Stimulated activated effector memory CD8-positive, alpha-beta T cell treated with anti-CD3 and anti-CD28 coated beads, Interleukin-12 subunit alpha, Interleukin-12 subunit beta, amount 100 ng/mL, for 72 hours (primary cell): ENCODE results near the gene EFCAB6.

Source experiments
- ATAC-seq: fragments of 150-1000 bp; cut with Tn5 transposase; 2 replicates; pipeline ENCODE4 v1.10.0; 2021
- DNase-seq, 2 donors: peaks; one replicate each; pipeline ENCODE4 v3.0.0; 2021 to 2022; ENCODE audit warnings: low spot score in 2 of 2
- H3K27ac Mint-ChIP-seq: one replicate; pipeline ENCODE4 v1.8.0; 2022; ENCODE audit warnings: mild to moderate bottlenecking, mixed read lengths
- H3K36me3 Mint-ChIP-seq: one replicate; pipeline ENCODE4 v1.8.0; 2022; ENCODE audit warnings: mild to moderate bottlenecking, mixed read lengths
- H3K4me1 Mint-ChIP-seq: one replicate; pipeline ENCODE4 v1.8.0; 2022; ENCODE audit warnings: mixed read lengths
- H3K4me3 Mint-ChIP-seq: one replicate; pipeline ENCODE4 v1.8.0; 2022; ENCODE audit warnings: mild to moderate bottlenecking, mixed read lengths
- H3K9me3 Mint-ChIP-seq: one replicate; pipeline ENCODE4 v1.8.0; 2022; ENCODE audit warnings: mixed read lengths

EFCAB6 gene

GRCh38 chr22:43838571-43839307 lies 26.6 kb upstream of the EFCAB6 start:
- DNase-seq (no peak), ATAC-seq (no peak)
- Mint-ChIP-seq H3K4me1 (no peaks in the 10 kb centered on the region), H3K9me3 (no peaks in the 10 kb centered on the region), H3K27ac (no peak overlapping the region), H3K4me3 (no peak overlapping the region), H3K36me3 (no peaks in the 10 kb centered on the region)

- DNase-seq (no peak), ATAC-seq (no peak)
- Mint-ChIP-seq H3K4me3 (no peak overlapping the region), H3K36me3 (no peaks in the 10 kb centered on the region), H3K9me3 (no peaks in the 10 kb centered on the region), H3K4me1 (no peaks in the 10 kb centered on the region), H3K27ac (no peak overlapping the region)
Measured at GRCh38 chr22:43838161-43838560, 26.1 kb upstream of the EFCAB6 start.

GRCh38 chr22:43837666-43838065 lies 25.6 kb upstream of the EFCAB6 start:
- Mint-ChIP-seq H3K27ac (no peak overlapping the region), H3K36me3 (no peaks in the 10 kb centered on the region), H3K4me1 (no peaks in the 10 kb centered on the region), H3K9me3 (no peaks in the 10 kb centered on the region), H3K4me3 (no peak overlapping the region)
- ATAC-seq (no peak), DNase-seq (no peak)

DNA sequence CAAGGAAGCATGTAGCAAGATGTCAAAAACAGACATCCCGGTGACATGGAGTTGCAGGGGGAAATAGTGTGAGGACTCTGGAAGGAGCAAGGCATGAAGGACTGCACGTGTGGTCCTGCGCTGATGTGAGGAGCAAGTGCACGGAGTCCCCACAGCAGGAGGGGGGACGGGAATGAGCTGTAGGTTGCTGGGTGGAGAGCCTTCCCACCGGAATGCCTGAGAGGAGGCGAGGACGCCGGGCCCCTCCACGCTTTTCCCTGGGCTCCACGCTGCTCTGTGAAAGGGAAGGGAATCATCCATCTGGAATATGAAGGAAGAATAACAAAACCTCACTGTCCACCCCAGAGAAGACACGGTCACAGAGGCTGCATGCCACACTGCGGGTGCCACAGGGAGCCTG lies 23.6 kb upstream of the EFCAB6 start:
- Mint-ChIP-seq H3K27ac (no peak overlapping the region), H3K4me1 (no peaks in the 10 kb centered on the region), H3K9me3 (no peaks in the 10 kb centered on the region), H3K4me3 (no peak overlapping the region), H3K36me3 (no peaks in the 10 kb centered on the region)
- no peak for ATAC-seq
- no peak for DNase-seq

DNA sequence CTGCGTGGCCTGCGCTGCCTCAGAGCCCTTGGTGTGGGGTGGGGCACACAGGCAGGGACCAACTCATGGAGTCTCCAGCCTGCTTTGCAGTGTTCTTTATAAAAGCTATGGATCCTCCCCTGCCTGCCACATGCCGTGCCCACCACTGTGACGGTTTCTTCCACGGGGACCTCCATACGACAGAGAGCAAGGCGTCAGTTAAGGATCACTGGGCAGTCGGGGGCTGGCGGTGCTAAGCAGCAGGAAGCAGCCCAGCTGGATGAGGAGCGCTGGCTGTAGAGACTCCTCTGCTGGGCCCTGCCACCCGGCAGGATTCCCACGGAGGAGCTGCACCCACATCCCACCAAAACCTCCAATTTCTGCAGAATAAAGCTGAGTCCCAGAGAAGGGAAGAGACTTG lies 23.1 kb upstream of the EFCAB6 start:
- Mint-ChIP-seq H3K36me3 (no peaks in the 10 kb centered on the region), H3K9me3 (no peaks in the 10 kb centered on the region), H3K27ac (no peak overlapping the region)

GRCh38 chr22:43833286-43834240 lies 21.5 kb upstream of the EFCAB6 start:
- no peak overlapping the region for H3K4me3 Mint-ChIP-seq
- no peak for ATAC-seq
- no peaks in the 10 kb centered on the region for H3K36me3 Mint-ChIP-seq
- H3K27ac Mint-ChIP-seq, result no peak overlapping the region
- no peaks in the 10 kb centered on the region for H3K9me3 Mint-ChIP-seq
- DNase-seq, result no peak
- no peaks in the 10 kb centered on the region for H3K4me1 Mint-ChIP-seq

More for the DNA sequence above, 23.1 kb upstream of the EFCAB6 start:
- no peaks in the 10 kb centered on the region for H3K4me1 Mint-ChIP-seq
- no peak overlapping the region for H3K4me3 Mint-ChIP-seq
- no peak for DNase-seq
- ATAC-seq, result no peak

- Mint-ChIP-seq H3K4me3 (no peak overlapping the region), H3K9me3 (no peaks in the 10 kb centered on the region), H3K4me1 (no peaks in the 10 kb centered on the region), H3K36me3 (no peaks in the 10 kb centered on the region), H3K27ac (no peak overlapping the region)
- peak; percentile 5 for ATAC-seq
- DNase-seq, result no peak
Measured at GRCh38 chr22:43832393-43833265, 20.5 kb upstream of the EFCAB6 start.

DNA sequence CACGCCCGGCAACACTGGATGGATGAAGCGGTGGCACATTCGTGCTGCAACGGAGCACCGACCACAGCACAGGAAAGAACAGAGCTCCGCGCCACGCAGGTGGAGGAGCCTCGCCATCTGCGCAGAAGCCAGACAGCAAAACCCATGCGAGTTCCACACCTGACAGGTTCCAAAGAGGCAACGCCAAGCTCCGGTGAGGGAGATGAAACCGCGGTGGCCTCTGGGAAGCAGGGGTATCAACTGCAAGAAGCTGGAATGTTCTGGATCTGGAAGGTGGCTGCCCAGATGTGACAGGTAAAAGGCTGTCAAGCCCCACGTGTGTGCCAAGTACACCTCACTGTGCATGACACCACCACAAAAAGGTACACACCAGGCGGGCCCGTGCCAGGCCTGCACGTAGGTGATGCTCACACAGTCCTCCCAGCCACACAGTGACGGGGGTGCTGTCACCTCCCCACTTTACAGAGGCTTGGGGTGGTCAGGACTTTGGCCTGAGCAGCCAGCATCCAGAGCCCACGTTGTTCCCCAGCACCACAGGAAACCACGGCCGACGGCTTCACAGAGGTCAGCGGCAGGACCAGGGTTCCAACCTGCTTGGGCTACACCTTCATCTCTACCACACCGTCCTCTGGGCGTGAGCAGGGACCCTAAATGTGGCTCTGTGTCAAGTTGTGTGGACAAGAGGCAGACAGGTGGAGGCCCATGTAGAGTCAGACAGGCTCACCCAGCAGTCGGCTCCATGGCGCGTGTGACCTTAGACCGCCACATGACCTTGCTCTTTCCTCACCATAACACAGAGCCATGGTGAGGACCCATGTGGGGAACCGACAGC lies 19.7 kb upstream of the EFCAB6 start:
- DNase-seq (no peak), ATAC-seq (peak; percentile 9)
- Mint-ChIP-seq H3K9me3 (no peaks in the 10 kb centered on the region), H3K4me3 (no peak overlapping the region), H3K4me1 (no peaks in the 10 kb centered on the region), H3K36me3 (no peaks in the 10 kb centered on the region), H3K27ac (no peak overlapping the region)

- Mint-ChIP-seq H3K27ac (no peak overlapping the region), H3K36me3 (no peaks in the 10 kb centered on the region), H3K4me3 (no peak overlapping the region), H3K4me1 (no peaks in the 10 kb centered on the region), H3K9me3 (no peaks in the 10 kb centered on the region)
- ATAC-seq (no peak), DNase-seq (no peak)
Measured at GRCh38 chr22:43830931-43831560, 18.9 kb upstream of the EFCAB6 start.

- DNase-seq (no peak), ATAC-seq (no peak)
- no peak overlapping the region for H3K4me3 Mint-ChIP-seq
- H3K36me3 Mint-ChIP-seq, result no peaks in the 10 kb centered on the region
- H3K4me1 Mint-ChIP-seq, result no peaks in the 10 kb centered on the region
- H3K9me3 Mint-ChIP-seq, result no peaks in the 10 kb centered on the region
- no peak overlapping the region for H3K27ac Mint-ChIP-seq
Measured at GRCh38 chr22:43829904-43830851, 18.1 kb upstream of the EFCAB6 start.

GRCh38 chr22:43828998-43829782 lies 17.1 kb upstream of the EFCAB6 start:
- ATAC-seq, result no peak
- Mint-ChIP-seq H3K9me3 (no peaks in the 10 kb centered on the region), H3K4me3 (no peak overlapping the region), H3K27ac (no peak overlapping the region), H3K4me1 (no peaks in the 10 kb centered on the region), H3K36me3 (no peaks in the 10 kb centered on the region)
- no peak for DNase-seq

DNA sequence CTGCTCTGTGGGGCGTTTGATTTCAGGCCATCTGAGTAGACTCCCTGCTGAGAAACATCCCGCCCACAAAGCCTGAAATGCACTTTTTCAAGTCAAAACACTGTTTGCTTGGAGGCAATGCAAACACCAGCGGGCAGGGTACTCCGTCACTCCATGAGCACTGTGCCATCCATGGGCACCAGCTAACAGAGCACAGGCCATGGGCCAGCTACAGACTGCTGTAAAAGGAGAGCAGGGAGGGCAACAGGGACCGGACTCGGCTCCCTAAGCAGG lies 16.6 kb upstream of the EFCAB6 start:
- no peak for ATAC-seq
- H3K36me3 Mint-ChIP-seq, result no peaks in the 10 kb centered on the region

More for the DNA sequence above, 16.6 kb upstream of the EFCAB6 start:
- Mint-ChIP-seq H3K4me3 (no peak overlapping the region), H3K4me1 (no peaks in the 10 kb centered on the region), H3K27ac (no peak overlapping the region), H3K9me3 (no peaks in the 10 kb centered on the region)
- DNase-seq, result no peak
